Left hindlimb (tissue), 1 donor: ENCODE results near the gene SNRPA.
A peak's percentile ranks its signal among the peaks of the same experiment; 100 is the strongest.

Source experiments
- DNase-seq: peaks from one replicate; pipeline ENCODE4 v3.0.0-alpha.2; 2018

The SNRPA gene

GRCh38 chr19:40750874-40751537, at the start of gene SNRPA:
Gene SNRPA (plus strand): TSS chr19:40751203. CDS start chr19:40751409, 206 bp downstream.
- peak; percentile 98 for DNase-seq

- no peak for DNase-seq
Observed at GRCh38 chr19:40701758-40702157, 49.2 kb upstream of the SNRPA start.

- DNase-seq, result no peak
Observed at GRCh38 chr19:40702337-40703012, 48.5 kb upstream of the SNRPA start.

GRCh38 chr19:40703029-40703755, 47.8 kb upstream of the SNRPA start:
- DNase-seq, result no peak

GRCh38 chr19:40704491-40705361, 46.3 kb upstream of the SNRPA start:
- DNase-seq, result peak; percentile 17

- DNase-seq, result peak; percentile 80
Observed at GRCh38 chr19:40705362-40705651, 45.7 kb upstream of the SNRPA start.

GRCh38 chr19:40705950-40706619, 44.9 kb upstream of the SNRPA start:
- no peak for DNase-seq

- DNase-seq, result no peak
Observed at GRCh38 chr19:40707615-40708014, 43.4 kb upstream of the SNRPA start.

- no peak for DNase-seq
Observed at GRCh38 chr19:40709817-40710216, 41.2 kb upstream of the SNRPA start.

GRCh38 chr19:40713939-40714338, 37.1 kb upstream of the SNRPA start:
- DNase-seq, result no peak

GRCh38 chr19:40714441-40715299, 36.3 kb upstream of the SNRPA start:
- peak; percentile 98 for DNase-seq

- no peak for DNase-seq
Observed at GRCh38 chr19:40716031-40716481, 34.9 kb upstream of the SNRPA start.

GRCh38 chr19:40716482-40717324, 34.3 kb upstream of the SNRPA start, which contains the start of the genes COQ8B and ITPKC:
Gene COQ8B (minus strand): TSS chr19:40716886. CDS start chr19:40714632, 2,254 bp downstream.
Gene ITPKC (plus strand): TSS chr19:40717112. CDS start chr19:40717136, 24 bp downstream.
- DNase-seq, result peak; percentile 100

- no peak for DNase-seq
Observed at GRCh38 chr19:40717325-40717879, 33.6 kb upstream of the SNRPA start.

- DNase-seq, result no peak
Observed at GRCh38 chr19:40717880-40718773, 32.9 kb upstream of the SNRPA start.

- peak; percentile 55 for DNase-seq
Observed at GRCh38 chr19:40718774-40719391, 32.1 kb upstream of the SNRPA start.

GRCh38 chr19:40719414-40719894, 31.5 kb upstream of the SNRPA start:
- no peak for DNase-seq

GRCh38 chr19:40721140-40721486, 29.9 kb upstream of the SNRPA start:
- DNase-seq, result no peak
